ENCODE measurements around the gene CTBP1. TPM values are rescaled to one million over a fixed set of nuclear protein-coding genes. Genes with fewer than 3 reads are reported as not detected.

The CTBP1 gene
- polyA plus RNA-seq, 1 donor (not counting 4 experiments of a cell fraction or from before 2014, with no cell fraction given): 46.9 TPM

DNA sequence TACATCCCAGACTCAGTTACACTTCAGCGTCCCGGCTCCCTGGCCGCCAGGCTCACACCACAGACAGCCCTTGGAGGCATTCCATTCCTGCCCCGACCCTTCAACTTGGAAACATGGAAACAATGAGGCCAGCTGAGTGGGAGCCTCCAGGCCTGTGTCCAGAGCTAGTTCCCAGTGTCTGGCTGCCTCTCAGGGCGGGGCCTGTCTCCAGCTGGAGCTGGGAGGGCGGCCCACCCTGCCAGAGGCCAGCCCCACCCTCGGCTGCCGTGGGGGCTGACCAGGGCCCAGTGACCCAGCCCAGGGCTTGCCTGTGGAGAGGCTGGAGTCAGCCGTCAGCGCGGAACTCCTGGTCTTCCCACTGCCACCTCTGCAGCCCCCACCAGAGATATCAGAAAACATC lies 39.1 kb downstream of the CTBP1 start:
- H3K9ac ChIP-seq (ENCODE audit: control insufficient read depth, extremely low read depth, insufficient read depth, low read length): no peak overlapping the region
- no peak overlapping the region for H3K4me2 ChIP-seq (ENCODE audit: control insufficient read depth, extremely low read depth, insufficient read depth, low read depth, low read length)
- dilution Hi-C loops (cut with MboI; ENCODE audit: extremely low pct_ligation_motif_present, low sequenced_read_pairs): no loop called here
- TF ChIP-seq EZH2 (IDR thresholded peaks at IDR 0.05; ENCODE audit: low read length) (no peak), CTCF (optimal IDR thresholded peaks at IDR 0.05 in 1 of 3, IDR thresholded peaks at IDR 0.05 in 1 of 3, conservative IDR thresholded peaks at IDR 0.05 in 1 of 3; ENCODE audit: extremely low read depth in 1 of 3, insufficient read depth in 2 of 3, low read length in 3 of 3) (no peak)
- H4K20me1 ChIP-seq (ENCODE audit: control insufficient read depth, extremely low read depth, insufficient read depth, low read length): no peaks in the 10 kb centered on the region
- peaks cover 15 to 22% of the 10 kb centered on the region in 2 experiments for H3K36me3 ChIP-seq (ENCODE audit: control insufficient read depth in 2 of 2, extremely low read depth in 1 of 2, insufficient read depth in 2 of 2, low read length in 2 of 2)
- H3K9me3 ChIP-seq (ENCODE audit: control insufficient read depth, low read depth, low read length): no peaks in the 10 kb centered on the region
- DNase-seq (ENCODE audit: low read depth, low spot score) (no peak), FAIRE-seq (no peak)
- no peaks in the 10 kb centered on the region for H3K9me1 ChIP-seq (ENCODE audit: control insufficient read depth, extremely low read depth, insufficient read depth, low read length)
- H3K79me2 ChIP-seq (ENCODE audit: control insufficient read depth, insufficient read depth, low read length): no peaks in the 10 kb centered on the region
- peaks cover 3% of the 10 kb centered on the region for H3K4me1 ChIP-seq (ENCODE audit: control insufficient read depth, extremely low read depth, insufficient read depth, low read length)
- no peak overlapping the region for H3K4me3 ChIP-seq (ENCODE audit: control insufficient read depth in 2 of 3, extremely low read depth in 1 of 3, insufficient read depth in 2 of 3, low read depth in 1 of 3, low read length in 3 of 3)
- no peaks in the 10 kb centered on the region for H3K27me3 ChIP-seq (ENCODE audit: control insufficient read depth, extremely low read depth, insufficient read depth, low read length)
- no peak overlapping the region for H3K27ac ChIP-seq (ENCODE audit: control insufficient read depth, insufficient read depth, low read length)
- H2AFZ ChIP-seq (ENCODE audit: control insufficient read depth, low read length): no peak overlapping the region

- Histone ChIP-seq H3K4me2 (ENCODE audit: control insufficient read depth, extremely low read depth, insufficient read depth, low read depth, low read length) (no peak overlapping the region), H3K79me2 (ENCODE audit: control insufficient read depth, insufficient read depth, low read length) (no peaks in the 10 kb centered on the region), H3K36me3 (ENCODE audit: control insufficient read depth in 2 of 2, extremely low read depth in 1 of 2, insufficient read depth in 2 of 2, low read length in 2 of 2) (peaks cover 15 to 18% of the 10 kb centered on the region in 2 experiments), H3K4me1 (ENCODE audit: control insufficient read depth, extremely low read depth, insufficient read depth, low read length) (peaks cover 3% of the 10 kb centered on the region), H3K9me1 (ENCODE audit: control insufficient read depth, extremely low read depth, insufficient read depth, low read length) (no peaks in the 10 kb centered on the region), H3K4me3 (ENCODE audit: control insufficient read depth in 2 of 3, extremely low read depth in 1 of 3, insufficient read depth in 2 of 3, low read depth in 1 of 3, low read length in 3 of 3) (no peak overlapping the region), H3K9me3 (ENCODE audit: control insufficient read depth, low read depth, low read length) (no peaks in the 10 kb centered on the region), H3K9ac (ENCODE audit: control insufficient read depth, extremely low read depth, insufficient read depth, low read length) (no peak overlapping the region), H3K27me3 (ENCODE audit: control insufficient read depth, extremely low read depth, insufficient read depth, low read length) (no peaks in the 10 kb centered on the region), H3K27ac (ENCODE audit: control insufficient read depth, insufficient read depth, low read length) (no peak overlapping the region), H4K20me1 (ENCODE audit: control insufficient read depth, extremely low read depth, insufficient read depth, low read length) (no peaks in the 10 kb centered on the region), H2AFZ (ENCODE audit: control insufficient read depth, low read length) (no peak overlapping the region)
- DNase-seq (ENCODE audit: low read depth, low spot score) (no peak), FAIRE-seq (peak; percentile 5)
- no peak for TF ChIP-seq EZH2 (IDR thresholded peaks at IDR 0.05; ENCODE audit: low read length)
- no peak for TF ChIP-seq CTCF (optimal IDR thresholded peaks at IDR 0.05 in 1 of 3, IDR thresholded peaks at IDR 0.05 in 1 of 3, conservative IDR thresholded peaks at IDR 0.05 in 1 of 3; ENCODE audit: extremely low read depth in 1 of 3, insufficient read depth in 2 of 3, low read length in 3 of 3)
- dilution Hi-C loops (cut with MboI; ENCODE audit: extremely low pct_ligation_motif_present, low sequenced_read_pairs): no loop called here
These were observed 39.8 kb downstream of the CTBP1 start for GRCh38 chr4:1208970-1209704.

All from keratinocyte (primary cell).